IPS-15b (cell line): ENCODE measurements around the gene ALKBH6.

Experiments used
- H3K27me3 ChIP-seq: one replicate; pipeline ENCODE4 v1.6.1; 2013; ENCODE audit warnings: low read length; ENCODE audit not compliant: control insufficient read depth, insufficient read depth
- H3K36me3 ChIP-seq: one replicate; pipeline ENCODE4 v1.6.1; 2013; ENCODE audit warnings: low read length; ENCODE audit not compliant: control insufficient read depth, insufficient read depth
- H3K4me1 ChIP-seq: one replicate; pipeline ENCODE4 v1.6.1; 2013; ENCODE audit warnings: mild to moderate bottlenecking, low read length; ENCODE audit not compliant: control insufficient read depth, insufficient read depth
- H3K4me3 ChIP-seq: one replicate; pipeline ENCODE4 v1.5.1; 2013; ENCODE audit warnings: low read depth, low read length
- H3K9ac ChIP-seq: one replicate; pipeline ENCODE4 v1.6.1; 2013; ENCODE audit warnings: low read depth, mild to moderate bottlenecking, low read length
- H3K9me3 ChIP-seq: one replicate; pipeline ENCODE4 v1.6.1; 2013; ENCODE audit warnings: mild to moderate bottlenecking, low read length; ENCODE audit not compliant: control insufficient read depth, insufficient read depth

The ALKBH6 gene

DNA sequence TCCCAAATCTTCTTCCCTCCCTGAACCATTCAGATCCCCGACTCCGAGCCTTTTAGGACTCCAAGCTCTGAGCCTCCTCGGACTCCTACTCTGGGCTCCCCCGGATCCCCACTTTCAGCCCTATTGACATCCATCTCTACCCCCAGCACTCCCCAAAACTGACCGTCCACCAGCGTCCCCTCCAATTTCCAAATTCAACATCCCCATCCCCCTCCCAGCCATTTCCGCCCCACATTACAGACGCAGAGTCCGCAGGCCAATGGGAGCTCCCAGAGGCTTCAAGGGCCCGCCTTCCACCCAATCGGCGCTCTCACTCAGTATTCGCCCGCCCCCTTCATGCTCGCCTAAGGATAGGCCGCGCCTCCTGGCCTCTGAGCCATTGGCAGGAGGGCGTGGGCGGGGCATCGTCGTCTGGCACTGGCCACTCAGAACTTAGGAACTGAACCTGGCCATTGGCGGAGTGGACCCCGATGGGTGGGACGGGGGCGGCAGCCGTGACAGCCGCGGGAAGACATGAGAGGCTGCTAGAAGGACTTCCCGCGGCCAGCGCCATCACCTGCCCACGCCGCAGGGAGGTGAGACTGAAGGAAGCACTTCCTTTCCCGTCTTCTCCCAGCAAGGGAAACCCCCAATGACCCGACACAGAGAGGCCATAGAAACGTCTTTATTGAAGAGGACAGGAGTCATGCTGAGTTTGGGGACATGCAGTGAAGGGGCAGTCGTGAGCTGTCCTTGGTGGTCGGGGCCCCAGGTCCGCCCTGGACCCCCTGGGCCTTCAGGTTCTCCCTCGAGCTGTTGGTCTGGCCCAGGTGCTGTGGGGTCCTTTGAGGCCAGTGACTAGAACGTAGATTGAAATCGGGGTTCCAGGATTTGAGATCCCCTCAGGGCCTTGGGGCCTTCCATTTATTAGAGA lies at the start of gene ALKBH6:
Gene ALKBH6, minus strand, starts transcription at position 202 of the 913 bp plus-strand sequence. CDS start 816 bp downstream, outside the sequence.
- Histone ChIP-seq H3K4me3 (peak within 1 kb of the TSS; percentile 96), H3K36me3 (peaks cover 3% of the 10 kb centered on the region), H3K9me3 (no peaks in the 10 kb centered on the region), H3K27me3 (no peaks in the 10 kb centered on the region), H3K9ac (peak within 1 kb of the TSS; percentile 89), H3K4me1 (peaks cover 5% of the 10 kb centered on the region)

DNA sequence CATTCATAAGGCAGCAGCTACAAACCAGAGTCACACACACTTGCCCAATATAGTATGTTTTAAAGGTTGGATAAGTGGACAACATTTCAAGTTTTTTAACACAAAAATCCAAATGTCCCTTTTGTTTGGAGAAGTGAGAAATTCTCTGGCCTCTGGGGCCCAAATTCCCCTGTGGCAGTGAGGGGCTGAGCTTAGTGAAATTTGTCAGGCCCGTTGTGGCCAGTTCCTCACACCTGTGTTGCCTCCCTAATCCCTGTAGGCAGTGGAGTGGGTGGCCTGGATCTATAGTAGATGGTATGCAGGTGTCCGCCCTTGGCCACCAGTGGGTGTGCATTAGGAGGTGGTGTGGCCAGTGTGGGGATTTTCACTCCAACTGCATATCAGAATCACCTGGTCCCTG lies 47.4 kb upstream of the ALKBH6 start:
- H3K4me1 ChIP-seq: peaks cover 2% of the 10 kb centered on the region
- peaks cover 56% of the 10 kb centered on the region for H3K36me3 ChIP-seq
- H3K27me3 ChIP-seq: no peaks in the 10 kb centered on the region
- H3K4me3 ChIP-seq: no peak overlapping the region
- H3K9me3 ChIP-seq: no peaks in the 10 kb centered on the region
- H3K9ac ChIP-seq: no peak overlapping the region

DNA sequence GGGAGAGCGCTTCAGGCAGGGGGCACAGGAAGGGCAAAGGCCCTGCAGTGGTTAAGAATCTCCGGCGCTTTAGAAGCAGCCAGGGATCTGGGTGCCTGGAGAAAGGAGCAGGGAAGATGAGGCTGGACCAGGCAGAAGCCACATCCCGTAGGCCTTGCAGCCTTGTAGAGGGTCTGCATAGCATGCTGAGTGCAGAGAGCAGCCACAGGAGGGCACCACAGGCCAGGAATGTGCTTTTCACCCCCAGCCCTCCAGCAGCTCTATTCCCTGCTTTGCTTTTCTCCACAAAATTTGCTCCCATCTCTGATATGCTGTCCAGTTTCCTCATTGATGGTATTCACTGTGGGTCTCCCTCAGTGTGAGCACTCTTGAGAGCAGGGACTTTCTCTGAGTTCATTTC lies 46.4 kb upstream of the ALKBH6 start:
- peaks cover 46% of the 10 kb centered on the region for H3K36me3 ChIP-seq

DNA sequence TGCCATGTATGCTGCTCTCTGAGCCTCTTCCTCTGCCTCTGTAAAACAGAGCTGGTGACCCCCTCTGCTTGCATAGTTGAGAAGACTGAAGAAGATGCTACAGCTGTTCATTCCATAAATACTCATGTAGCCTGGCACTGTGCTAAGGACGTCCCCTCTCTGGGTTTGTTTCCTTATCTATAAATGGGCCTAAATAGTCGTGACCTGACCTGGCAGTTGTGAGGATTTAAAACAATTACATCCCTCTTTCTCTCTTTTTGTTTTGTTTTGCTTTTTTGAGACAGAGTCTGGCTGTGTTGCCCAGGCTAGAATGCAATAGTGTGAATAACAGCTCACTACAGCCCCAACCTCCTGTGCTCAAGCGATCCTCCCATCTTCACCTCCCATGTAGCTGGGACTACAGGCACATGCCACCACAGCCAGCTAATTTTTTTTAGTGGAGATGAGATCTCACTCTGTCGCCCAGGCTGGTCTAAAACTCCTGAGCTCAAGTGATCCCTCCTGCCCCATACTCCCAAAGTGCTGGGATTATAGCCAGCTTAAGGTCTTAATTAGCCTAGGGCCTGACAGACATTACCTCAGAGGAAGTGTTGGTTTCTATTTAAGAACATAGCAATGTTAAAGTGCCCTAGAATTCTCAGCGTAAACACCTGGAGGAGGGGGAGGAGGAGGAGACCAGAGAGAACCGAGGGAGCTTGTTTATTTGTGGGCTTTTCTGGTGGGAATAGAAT lies 45.3 kb upstream of the ALKBH6 start:
- Histone ChIP-seq H3K4me1 (peaks cover 4% of the 10 kb centered on the region), H3K9ac (no peak overlapping the region), H3K36me3 (peaks cover 41% of the 10 kb centered on the region), H3K4me3 (no peak overlapping the region), H3K27me3 (no peaks in the 10 kb centered on the region), H3K9me3 (no peaks in the 10 kb centered on the region)

More for the DNA sequence above, 46.4 kb upstream of the ALKBH6 start:
- H3K9me3 ChIP-seq: no peaks in the 10 kb centered on the region
- no peaks in the 10 kb centered on the region for H3K27me3 ChIP-seq
- H3K9ac ChIP-seq: no peak overlapping the region
- H3K4me3 ChIP-seq: no peak overlapping the region
- peaks cover 4% of the 10 kb centered on the region for H3K4me1 ChIP-seq

DNA sequence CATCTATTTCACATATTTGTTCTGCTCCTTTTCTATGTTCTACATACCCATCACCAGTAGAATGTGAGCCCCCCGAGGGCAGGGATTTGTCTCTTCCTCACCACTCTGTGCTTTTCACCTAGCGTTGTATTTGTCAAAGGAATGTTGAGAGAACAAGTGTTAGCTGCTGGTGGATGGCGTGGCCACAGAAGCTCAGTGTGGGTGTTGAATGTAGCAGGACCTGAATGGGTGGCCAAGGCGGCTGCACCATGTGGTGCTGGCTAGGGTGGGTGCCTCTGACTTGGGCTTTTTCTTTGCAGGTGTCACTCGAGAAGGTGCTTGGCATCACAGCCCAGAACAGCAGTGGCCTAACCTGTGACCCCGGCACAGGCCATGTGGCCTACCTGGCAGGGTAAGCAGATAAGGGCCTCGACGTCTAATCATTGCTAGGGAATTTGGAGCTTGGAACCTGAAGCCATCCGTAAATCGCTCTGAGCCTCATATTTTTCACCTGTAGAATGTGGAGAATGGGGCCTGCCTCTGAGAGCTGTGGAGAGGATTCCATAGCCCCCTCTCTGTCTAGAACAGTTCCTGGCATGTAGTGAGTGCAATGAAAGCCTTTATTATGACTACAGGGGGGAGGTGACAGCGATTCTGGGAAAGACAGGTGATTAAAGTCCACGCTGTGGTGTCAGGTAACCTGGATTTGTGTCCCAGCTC lies 44.6 kb upstream of the ALKBH6 start:
- H3K27me3 ChIP-seq: no peaks in the 10 kb centered on the region
- peaks cover 38% of the 10 kb centered on the region for H3K36me3 ChIP-seq
- H3K9ac ChIP-seq: no peak overlapping the region
- peaks cover 4% of the 10 kb centered on the region for H3K4me1 ChIP-seq
- no peaks in the 10 kb centered on the region for H3K9me3 ChIP-seq
- no peak overlapping the region for H3K4me3 ChIP-seq

DNA sequence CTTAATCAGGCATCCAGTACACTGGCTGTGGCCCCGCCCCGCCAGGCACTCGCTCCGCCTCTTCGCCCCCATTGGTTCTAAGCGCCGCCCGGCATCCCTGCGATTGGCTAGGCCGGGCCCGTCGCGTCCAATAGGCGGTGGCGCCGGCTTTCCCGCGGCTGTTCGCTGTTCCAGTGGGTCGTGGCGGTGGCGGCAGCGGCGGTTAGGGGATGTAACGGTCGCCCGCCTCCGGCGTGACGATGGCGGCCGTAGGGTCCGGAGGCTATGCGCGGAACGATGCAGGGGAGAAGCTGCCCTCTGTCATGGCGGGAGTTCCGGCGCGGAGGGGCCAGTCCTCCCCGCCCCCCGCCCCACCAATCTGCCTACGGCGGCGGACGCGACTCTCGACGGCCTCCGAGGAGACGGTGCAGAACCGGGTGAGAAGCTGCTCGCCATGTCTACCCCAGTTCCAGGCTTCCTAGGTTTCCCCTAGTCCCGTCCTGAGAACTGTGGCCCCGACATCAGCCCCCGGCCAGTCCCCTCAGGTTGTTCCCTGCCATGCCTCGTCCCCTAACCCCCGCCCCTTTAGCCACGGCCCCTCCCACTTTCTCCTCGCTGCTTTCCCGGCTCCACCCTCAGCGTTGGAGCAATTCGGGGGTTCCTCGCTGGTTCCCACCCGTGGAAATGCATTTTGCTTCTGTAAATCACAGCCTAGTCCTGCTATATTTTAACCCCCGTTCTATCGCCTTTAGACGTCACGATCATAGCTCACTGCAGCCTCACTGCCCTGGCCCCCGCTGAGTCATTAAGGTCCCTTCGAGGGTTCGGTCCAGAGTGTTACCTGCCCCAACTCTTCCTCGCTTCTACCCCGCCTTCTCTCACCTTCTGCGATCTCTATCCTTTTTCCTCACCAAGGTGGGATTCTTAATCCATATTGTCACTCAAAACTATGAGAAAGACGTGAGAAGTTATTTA lies 41.0 kb upstream of the ALKBH6 start, which contains the start of gene WDR62:
Gene WDR62, plus strand, starts transcription at position 165 of the 954 bp plus-strand sequence. Its CDS starts 75 bp downstream, at position 240.
- Histone ChIP-seq H3K9ac (peak within 1 kb of the TSS; percentile 74), H3K4me3 (peak within 1 kb of the TSS; percentile 95), H3K9me3 (no peaks in the 10 kb centered on the region), H3K36me3 (peaks cover 11% of the 10 kb centered on the region), H3K27me3 (no peaks in the 10 kb centered on the region), H3K4me1 (peaks cover 12% of the 10 kb centered on the region)

DNA sequence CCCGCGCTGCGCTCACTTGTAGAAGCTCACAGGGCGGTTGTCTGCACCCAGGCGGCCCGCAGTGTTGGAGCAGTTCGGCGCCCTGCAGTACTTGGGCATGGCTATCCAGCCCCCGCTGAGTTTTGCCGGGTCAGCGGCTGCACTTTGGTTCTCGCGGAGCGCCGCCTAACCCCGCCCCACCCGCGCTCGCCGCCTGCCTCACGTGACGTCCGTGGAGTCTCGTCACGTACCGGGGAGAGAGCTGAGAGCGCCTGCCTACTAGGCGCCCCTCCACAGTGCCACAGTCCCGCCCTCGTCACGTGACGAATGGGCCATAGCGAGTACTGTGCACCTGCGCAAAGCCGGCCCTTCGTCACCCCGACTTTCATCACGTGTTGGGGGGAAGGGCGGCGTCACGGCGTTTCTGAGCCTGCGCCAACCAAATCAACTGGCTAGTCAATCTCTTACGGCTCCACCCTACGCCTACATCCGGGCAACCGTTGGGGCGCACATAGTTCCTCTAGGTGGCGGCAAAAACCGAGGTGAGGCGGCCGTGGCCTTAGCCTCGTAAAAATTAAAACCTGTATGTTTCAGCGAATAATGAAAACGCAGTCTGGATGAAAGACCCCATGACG lies 40.2 kb upstream of the ALKBH6 start, which contains the start of gene THAP8:
Gene THAP8, minus strand, starts transcription at position 167 of the 614 bp plus-strand sequence. Its CDS starts 68 bp downstream, at position 99.
- Histone ChIP-seq H3K36me3 (peaks cover 8% of the 10 kb centered on the region), H3K9ac (peak within 1 kb of the TSS; percentile 74), H3K4me3 (peak within 1 kb of the TSS; percentile 95), H3K27me3 (no peaks in the 10 kb centered on the region), H3K9me3 (no peaks in the 10 kb centered on the region), H3K4me1 (peaks cover 12% of the 10 kb centered on the region)

DNA sequence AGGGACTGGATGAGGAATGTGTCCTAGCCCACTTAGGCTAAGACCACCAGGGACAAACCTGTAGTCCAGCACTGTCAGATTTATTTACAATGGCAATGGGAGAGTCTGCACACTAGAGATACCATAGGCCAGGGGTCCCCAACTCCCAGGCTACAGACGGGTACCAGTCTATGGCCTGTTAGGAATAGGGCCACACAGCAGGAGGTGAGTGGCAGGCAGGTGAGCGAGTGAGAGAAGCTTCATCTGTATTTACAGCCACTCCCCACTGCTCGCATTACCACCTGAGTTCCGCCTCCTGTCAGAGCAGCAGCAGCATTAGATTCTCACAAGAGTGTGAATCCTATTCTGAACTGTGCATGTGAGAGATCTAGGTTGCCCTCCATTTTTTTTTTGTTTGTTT lies 37.6 kb upstream of the ALKBH6 start:
- H3K9me3 ChIP-seq: no peaks in the 10 kb centered on the region
- H3K9ac ChIP-seq: no peak overlapping the region
- H3K4me1 ChIP-seq: peaks cover 12% of the 10 kb centered on the region
- no peaks in the 10 kb centered on the region for H3K36me3 ChIP-seq
- peak overlapping the region; percentile 9 for H3K4me3 ChIP-seq
- H3K27me3 ChIP-seq: no peaks in the 10 kb centered on the region

DNA sequence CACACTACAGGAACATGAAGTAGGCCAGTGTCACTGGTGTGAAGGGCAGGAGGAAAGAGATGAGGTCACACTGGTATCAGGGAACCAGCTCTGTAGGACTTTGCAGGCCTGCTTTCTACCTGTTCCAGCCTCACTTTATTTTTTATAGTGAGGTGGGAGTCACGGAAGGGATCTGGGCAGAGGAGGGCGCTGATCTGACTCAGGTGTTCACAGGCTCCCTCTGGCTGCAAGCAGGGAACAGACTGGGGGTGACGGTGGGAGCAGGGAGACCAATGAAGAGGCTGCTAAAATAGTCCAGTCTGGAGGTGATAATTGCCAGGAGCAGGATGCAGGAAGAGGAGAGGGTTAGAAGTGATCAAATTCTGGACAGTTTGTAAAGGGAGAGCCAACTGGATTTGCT lies 37.2 kb upstream of the ALKBH6 start:
- peaks cover 8% of the 10 kb centered on the region for H3K4me1 ChIP-seq
- H3K4me3 ChIP-seq: peak overlapping the region; percentile 9
- no peaks in the 10 kb centered on the region for H3K27me3 ChIP-seq
- no peak overlapping the region for H3K9ac ChIP-seq
- H3K9me3 ChIP-seq: no peaks in the 10 kb centered on the region
- no peaks in the 10 kb centered on the region for H3K36me3 ChIP-seq

DNA sequence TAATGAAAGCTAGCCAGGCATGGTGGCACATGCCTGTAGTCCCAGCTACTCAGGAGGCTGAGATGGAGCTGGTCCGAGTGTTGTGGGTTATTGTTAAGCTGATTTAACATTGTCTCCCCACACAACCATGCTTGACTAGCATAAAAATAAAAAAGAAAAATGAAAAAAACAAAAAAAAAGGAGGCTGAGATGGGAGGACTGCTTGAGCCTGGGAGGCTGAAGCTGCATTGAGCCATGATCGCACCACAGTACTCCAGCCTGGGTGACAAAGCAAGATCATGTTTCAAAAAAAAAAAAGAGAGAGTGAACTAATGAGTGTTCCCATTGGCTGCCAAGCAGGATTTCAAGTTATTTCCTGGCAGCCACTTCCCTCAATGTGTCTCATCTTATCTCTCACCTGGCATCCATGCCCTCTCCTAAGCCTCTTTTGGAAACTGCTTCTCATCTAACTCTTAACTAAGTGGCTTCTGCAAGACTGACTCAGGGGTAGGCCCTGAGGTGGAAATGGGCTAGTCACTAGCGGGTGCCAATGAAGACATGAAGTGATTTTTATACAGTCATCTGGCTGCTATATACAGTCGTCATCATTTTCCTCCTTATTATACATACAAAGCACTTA lies 35.2 kb upstream of the ALKBH6 start:
- Histone ChIP-seq H3K9ac (no peak overlapping the region), H3K27me3 (no peaks in the 10 kb centered on the region), H3K4me1 (peaks cover 8% of the 10 kb centered on the region), H3K36me3 (no peaks in the 10 kb centered on the region), H3K9me3 (no peaks in the 10 kb centered on the region), H3K4me3 (no peak overlapping the region)
